Measurements from ENCODE around the gene HAUS7.

The HAUS7 gene

DNA sequence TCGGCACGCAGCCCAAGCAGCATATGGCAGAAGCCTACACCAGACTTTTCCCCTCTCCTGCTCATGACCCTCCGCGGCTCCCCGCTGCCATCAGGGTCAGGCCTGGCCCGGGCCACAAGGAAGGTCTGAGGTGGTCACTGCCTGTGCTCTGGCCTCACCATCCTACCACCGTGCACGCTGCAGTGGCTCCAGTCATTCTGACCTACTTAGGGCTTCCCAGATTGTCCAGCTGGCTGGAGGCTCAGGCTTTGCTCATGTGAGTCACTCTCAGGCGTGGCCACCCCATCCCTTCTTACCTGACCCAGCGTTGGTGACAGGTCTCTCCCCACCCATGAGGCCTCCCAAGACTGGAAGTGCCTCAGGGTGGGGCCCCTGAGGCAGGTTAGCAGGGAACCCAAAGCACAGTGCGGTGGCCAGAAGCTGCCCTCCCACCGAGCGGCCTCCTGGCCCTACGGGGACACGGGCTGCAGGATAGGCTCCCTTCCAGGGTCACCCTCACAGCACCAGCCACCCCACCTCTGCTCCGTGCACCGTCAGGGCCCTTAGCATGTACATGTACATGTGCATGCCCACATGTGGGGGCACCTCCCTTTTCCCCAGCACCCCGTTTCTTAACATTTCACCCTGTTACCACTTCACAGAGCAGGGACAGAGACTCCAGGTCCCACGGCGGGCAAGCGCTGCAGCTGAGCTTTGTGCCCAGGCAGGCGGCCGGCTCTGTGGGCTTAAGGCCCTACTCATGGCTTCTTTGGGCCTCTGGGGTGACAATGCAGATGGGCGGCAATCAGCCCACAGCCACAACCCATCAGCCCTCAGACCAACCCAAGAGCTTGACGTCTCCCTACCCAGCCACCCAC is 26.7 kb downstream of the HAUS7 start:
- ATAC-seq, result 0 out of 3 replicates have a peak, but pooled peaks have one; percentile 11
- no peak for TF ChIP-seq ZNF565 (CRISPR knock-in tag; conservative IDR thresholded peaks at IDR 0.05; ENCODE audit: low read depth)
- no peak for TF ChIP-seq ZFP30 (CRISPR knock-in tag; IDR thresholded peaks at IDR 0.05)
- TF ChIP-seq, protein P1, sequence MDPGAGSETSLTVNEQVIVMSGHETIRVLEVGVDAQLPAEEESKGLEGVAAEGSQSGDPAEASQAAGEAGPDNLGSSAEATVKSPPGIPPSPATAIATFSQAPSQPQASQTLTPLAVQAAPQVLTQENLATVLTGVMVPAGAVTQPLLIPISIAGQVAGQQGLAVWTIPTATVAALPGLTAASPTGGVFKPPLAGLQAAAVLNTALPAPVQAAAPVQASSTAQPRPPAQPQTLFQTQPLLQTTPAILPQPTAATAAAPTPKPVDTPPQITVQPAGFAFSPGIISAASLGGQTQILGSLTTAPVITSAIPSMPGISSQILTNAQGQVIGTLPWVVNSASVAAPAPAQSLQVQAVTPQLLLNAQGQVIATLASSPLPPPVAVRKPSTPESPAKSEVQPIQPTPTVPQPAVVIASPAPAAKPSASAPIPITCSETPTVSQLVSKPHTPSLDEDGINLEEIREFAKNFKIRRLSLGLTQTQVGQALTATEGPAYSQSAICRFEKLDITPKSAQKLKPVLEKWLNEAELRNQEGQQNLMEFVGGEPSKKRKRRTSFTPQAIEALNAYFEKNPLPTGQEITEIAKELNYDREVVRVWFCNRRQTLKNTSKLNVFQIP (CRISPR knock-in tag; IDR thresholded peaks at IDR 0.05; ENCODE audit: borderline replicate concordance, low read depth), result no peak

DNA sequence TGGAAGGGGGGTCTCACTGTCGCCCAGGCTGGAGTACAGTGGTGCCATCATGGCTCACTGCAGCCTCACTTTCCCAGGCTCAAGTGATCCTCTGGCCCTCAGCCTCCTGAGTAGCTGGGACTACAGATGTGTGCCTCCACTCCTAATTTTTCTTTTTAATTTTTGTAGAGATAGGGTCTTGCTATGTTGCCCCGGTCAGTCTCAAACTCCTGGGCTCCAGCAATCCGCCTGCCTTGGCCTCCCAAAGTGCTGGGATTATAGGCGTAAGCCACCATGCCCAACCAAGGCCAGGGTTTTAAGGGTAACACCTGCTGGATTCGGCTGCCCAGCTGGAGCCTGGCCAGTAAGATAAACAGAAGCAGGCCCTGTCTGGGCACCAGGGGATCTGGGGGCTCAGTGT is 27.9 kb downstream of the HAUS7 start:
- no peak for ATAC-seq
- TF ChIP-seq BACH2 (CRISPR knock-in tag; IDR thresholded peaks at IDR 0.05; ENCODE audit: borderline replicate concordance) (no peak), ARNTL (CRISPR knock-in tag; IDR thresholded peaks at IDR 0.05; ENCODE audit: borderline replicate concordance, low read depth) (no peak), GLIS3 (CRISPR knock-in tag; IDR thresholded peaks at IDR 0.05) (no peak), ZFP3 (CRISPR knock-in tag; IDR thresholded peaks at IDR 0.05) (no peak), ESRRG (CRISPR knock-in tag; IDR thresholded peaks at IDR 0.05) (no peak), ISL1 (CRISPR knock-in tag; IDR thresholded peaks at IDR 0.05) (no peak), TOX (CRISPR knock-in tag; IDR thresholded peaks at IDR 0.05; ENCODE audit: borderline replicate concordance) (no peak), ZFP30 (CRISPR knock-in tag; IDR thresholded peaks at IDR 0.05) (no peak), ZNF565 (CRISPR knock-in tag; conservative IDR thresholded peaks at IDR 0.05; ENCODE audit: low read depth) (no peak), RARB (CRISPR knock-in tag; IDR thresholded peaks at IDR 0.05) (no peak), ZNF70 (CRISPR knock-in tag; IDR thresholded peaks at IDR 0.05) (no peak), PPARA (CRISPR knock-in tag; IDR thresholded peaks at IDR 0.05; ENCODE audit: borderline replicate concordance) (no peak), TCF4 (CRISPR knock-in tag; IDR thresholded peaks at IDR 0.05; ENCODE audit: borderline replicate concordance) (no peak), OSR1 (CRISPR knock-in tag; IDR thresholded peaks at IDR 0.05) (no peak)
- TF ChIP-seq, protein P2, sequence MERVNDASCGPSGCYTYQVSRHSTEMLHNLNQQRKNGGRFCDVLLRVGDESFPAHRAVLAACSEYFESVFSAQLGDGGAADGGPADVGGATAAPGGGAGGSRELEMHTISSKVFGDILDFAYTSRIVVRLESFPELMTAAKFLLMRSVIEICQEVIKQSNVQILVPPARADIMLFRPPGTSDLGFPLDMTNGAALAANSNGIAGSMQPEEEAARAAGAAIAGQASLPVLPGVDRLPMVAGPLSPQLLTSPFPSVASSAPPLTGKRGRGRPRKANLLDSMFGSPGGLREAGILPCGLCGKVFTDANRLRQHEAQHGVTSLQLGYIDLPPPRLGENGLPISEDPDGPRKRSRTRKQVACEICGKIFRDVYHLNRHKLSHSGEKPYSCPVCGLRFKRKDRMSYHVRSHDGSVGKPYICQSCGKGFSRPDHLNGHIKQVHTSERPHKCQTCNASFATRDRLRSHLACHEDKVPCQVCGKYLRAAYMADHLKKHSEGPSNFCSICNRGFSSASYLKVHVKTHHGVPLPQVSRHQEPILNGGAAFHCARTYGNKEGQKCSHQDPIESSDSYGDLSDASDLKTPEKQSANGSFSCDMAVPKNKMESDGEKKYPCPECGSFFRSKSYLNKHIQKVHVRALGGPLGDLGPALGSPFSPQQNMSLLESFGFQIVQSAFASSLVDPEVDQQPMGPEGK (CRISPR knock-in tag; IDR thresholded peaks at IDR 0.05; ENCODE audit: borderline replicate concordance), result no peak
- TF ChIP-seq, protein P1 (CRISPR knock-in tag; IDR thresholded peaks at IDR 0.05; ENCODE audit: borderline replicate concordance, low read depth), result no peak

DNA sequence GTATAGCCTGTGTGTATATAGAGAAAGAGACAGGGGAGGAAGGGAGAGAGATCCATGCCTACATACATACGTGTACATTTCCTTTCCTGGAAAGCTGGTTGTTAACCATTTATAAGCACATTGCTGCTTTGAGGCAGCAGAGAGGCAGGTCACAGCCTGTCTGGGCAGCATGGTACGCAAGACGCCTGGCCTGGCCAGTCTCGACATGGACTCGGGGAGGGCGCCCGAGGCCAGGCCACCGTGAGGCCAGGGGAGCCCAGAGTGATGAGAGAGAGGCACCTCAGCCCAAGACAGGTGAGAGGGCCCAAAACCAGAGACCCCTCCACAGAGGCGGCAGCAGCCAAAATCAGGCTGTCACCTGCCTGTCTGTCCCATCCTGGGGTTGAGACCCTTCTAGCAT is 28.4 kb downstream of the HAUS7 start:
- no peak for TF ChIP-seq ZNF8 (CRISPR knock-in tag; IDR thresholded peaks at IDR 0.05)
- TF ChIP-seq ISL1 (CRISPR knock-in tag; IDR thresholded peaks at IDR 0.05), result no peak
- TF ChIP-seq ZNF70 (CRISPR knock-in tag; IDR thresholded peaks at IDR 0.05), result no peak
- no peak for TF ChIP-seq ZNF565 (CRISPR knock-in tag; conservative IDR thresholded peaks at IDR 0.05; ENCODE audit: low read depth)
- TF ChIP-seq, protein P3, sequence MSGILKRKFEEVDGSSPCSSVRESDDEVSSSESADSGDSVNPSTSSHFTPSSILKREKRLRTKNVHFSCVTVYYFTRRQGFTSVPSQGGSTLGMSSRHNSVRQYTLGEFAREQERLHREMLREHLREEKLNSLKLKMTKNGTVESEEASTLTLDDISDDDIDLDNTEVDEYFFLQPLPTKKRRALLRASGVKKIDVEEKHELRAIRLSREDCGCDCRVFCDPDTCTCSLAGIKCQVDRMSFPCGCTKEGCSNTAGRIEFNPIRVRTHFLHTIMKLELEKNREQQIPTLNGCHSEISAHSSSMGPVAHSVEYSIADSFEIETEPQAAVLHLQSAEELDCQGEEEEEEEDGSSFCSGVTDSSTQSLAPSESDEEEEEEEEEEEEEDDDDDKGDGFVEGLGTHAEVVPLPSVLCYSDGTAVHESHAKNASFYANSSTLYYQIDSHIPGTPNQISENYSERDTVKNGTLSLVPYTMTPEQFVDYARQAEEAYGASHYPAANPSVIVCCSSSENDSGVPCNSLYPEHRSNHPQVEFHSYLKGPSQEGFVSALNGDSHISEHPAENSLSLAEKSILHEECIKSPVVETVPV (CRISPR knock-in tag; IDR thresholded peaks at IDR 0.05), result no peak
- TF ChIP-seq GLIS3 (CRISPR knock-in tag; IDR thresholded peaks at IDR 0.05), result no peak
- TF ChIP-seq ARNTL (CRISPR knock-in tag; IDR thresholded peaks at IDR 0.05; ENCODE audit: borderline replicate concordance, low read depth), result no peak
- TF ChIP-seq BACH2 (CRISPR knock-in tag; IDR thresholded peaks at IDR 0.05; ENCODE audit: borderline replicate concordance), result no peak
- TF ChIP-seq, protein P2 (CRISPR knock-in tag; IDR thresholded peaks at IDR 0.05; ENCODE audit: borderline replicate concordance), result no peak
- no peak for TF ChIP-seq CSDC2 (CRISPR knock-in tag; IDR thresholded peaks at IDR 0.05)
- TF ChIP-seq, protein P4, sequence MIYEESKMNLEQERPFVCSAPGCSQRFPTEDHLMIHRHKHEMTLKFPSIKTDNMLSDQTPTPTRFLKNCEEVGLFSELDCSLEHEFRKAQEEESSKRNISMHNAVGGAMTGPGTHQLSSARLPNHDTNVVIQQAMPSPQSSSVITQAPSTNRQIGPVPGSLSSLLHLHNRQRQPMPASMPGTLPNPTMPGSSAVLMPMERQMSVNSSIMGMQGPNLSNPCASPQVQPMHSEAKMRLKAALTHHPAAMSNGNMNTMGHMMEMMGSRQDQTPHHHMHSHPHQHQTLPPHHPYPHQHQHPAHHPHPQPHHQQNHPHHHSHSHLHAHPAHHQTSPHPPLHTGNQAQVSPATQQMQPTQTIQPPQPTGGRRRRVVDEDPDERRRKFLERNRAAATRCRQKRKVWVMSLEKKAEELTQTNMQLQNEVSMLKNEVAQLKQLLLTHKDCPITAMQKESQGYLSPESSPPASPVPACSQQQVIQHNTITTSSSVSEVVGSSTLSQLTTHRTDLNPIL (CRISPR knock-in tag; IDR thresholded peaks at IDR 0.05; ENCODE audit: low read depth), result no peak
- TF ChIP-seq OSR1 (CRISPR knock-in tag; IDR thresholded peaks at IDR 0.05), result no peak
- TF ChIP-seq RARB (CRISPR knock-in tag; IDR thresholded peaks at IDR 0.05), result no peak
- TF ChIP-seq ZFP30 (CRISPR knock-in tag; IDR thresholded peaks at IDR 0.05), result no peak
- TF ChIP-seq PPARA (CRISPR knock-in tag; IDR thresholded peaks at IDR 0.05; ENCODE audit: borderline replicate concordance), result no peak
- no peak for TF ChIP-seq ESRRG (CRISPR knock-in tag; IDR thresholded peaks at IDR 0.05)
- TF ChIP-seq, protein P1 (CRISPR knock-in tag; IDR thresholded peaks at IDR 0.05; ENCODE audit: borderline replicate concordance, low read depth), result no peak
- TF ChIP-seq SNAI2 (CRISPR knock-in tag; IDR thresholded peaks at IDR 0.05), result no peak
- no peak for TF ChIP-seq TOX (CRISPR knock-in tag; IDR thresholded peaks at IDR 0.05; ENCODE audit: borderline replicate concordance)
- no peak for TF ChIP-seq TCF4 (CRISPR knock-in tag; IDR thresholded peaks at IDR 0.05; ENCODE audit: borderline replicate concordance)
- ATAC-seq, result no peak
